GM18870 (cell line): ENCODE data around the gene CDCA7L.

Experiments
- ATAC-seq: cut with Tn5 transposase; IDR thresholded peaks from one replicate; pipeline ENCODE4 v1.9.1; 2021; ENCODE audit warnings: moderate library complexity; ENCODE audit not compliant: unreplicated experiment

Gene CDCA7L

GRCh38 chr7:21945454-21946221, at the start of gene CDCA7L:
Gene CDCA7L (minus strand): TSS chr7:21945899. CDS start chr7:21945804, 95 bp downstream.
- ATAC-seq: peak; percentile 76

GRCh38 chr7:21986096-21986495, 40.4 kb upstream of the CDCA7L start:
- ATAC-seq: no peak

- ATAC-seq: no peak
Measured at GRCh38 chr7:21984042-21984441, 38.3 kb upstream of the CDCA7L start.

- no peak for ATAC-seq
Measured at GRCh38 chr7:21983056-21983455, 37.4 kb upstream of the CDCA7L start.

GRCh38 chr7:21981524-21981923, 35.8 kb upstream of the CDCA7L start:
- ATAC-seq: no peak

GRCh38 chr7:21980926-21981500, 35.3 kb upstream of the CDCA7L start:
- no peak for ATAC-seq

- no peak for ATAC-seq
Measured at GRCh38 chr7:21972397-21972784, 26.7 kb upstream of the CDCA7L start.

GRCh38 chr7:21971780-21972396, 26.2 kb upstream of the CDCA7L start:
- ATAC-seq: no peak

- ATAC-seq: no peak
Measured at GRCh38 chr7:21969822-21970221, 24.1 kb upstream of the CDCA7L start.

- no peak for ATAC-seq
Measured at GRCh38 chr7:21967598-21968003, 21.9 kb upstream of the CDCA7L start.

GRCh38 chr7:21966271-21966670, 20.6 kb upstream of the CDCA7L start:
- peak; percentile 82 for ATAC-seq

GRCh38 chr7:21965291-21965690, 19.6 kb upstream of the CDCA7L start:
- ATAC-seq: no peak

- ATAC-seq: no peak
Measured at GRCh38 chr7:21962677-21963076, 17.0 kb upstream of the CDCA7L start.

- ATAC-seq: no peak
Measured at GRCh38 chr7:21960922-21961321, 15.2 kb upstream of the CDCA7L start.

GRCh38 chr7:21959387-21959776, 13.7 kb upstream of the CDCA7L start:
- no peak for ATAC-seq

- no peak for ATAC-seq
Measured at GRCh38 chr7:21953781-21954180, 8.1 kb upstream of the CDCA7L start.

GRCh38 chr7:21948887-21949540, 3.3 kb upstream of the CDCA7L start:
- ATAC-seq: no peak

GRCh38 chr7:21948364-21948763, 2.7 kb upstream of the CDCA7L start:
- no peak for ATAC-seq

- no peak for ATAC-seq
Measured at GRCh38 chr7:21947946-21948345, 2.2 kb upstream of the CDCA7L start.

- ATAC-seq: no peak
Measured at GRCh38 chr7:21947056-21947455, 1.4 kb upstream of the CDCA7L start.

GRCh38 chr7:21946222-21946709, 567 bp upstream of the CDCA7L start:
- no peak for ATAC-seq
